ENCODE results near the gene CHID1. TPM values are rescaled to one million over a fixed set of nuclear protein-coding genes. Genes with fewer than 3 reads are reported as not detected.
A peak's percentile ranks its signal among the peaks of the same experiment; 100 is the strongest.

The CHID1 gene
- total and polyA plus RNA-seq, 9 of the 15 experiments (the other 6 are each of a cell fraction or from before 2014, with no cell fraction given): 15.1 to 108 (median 39.8) TPM

DNA sequence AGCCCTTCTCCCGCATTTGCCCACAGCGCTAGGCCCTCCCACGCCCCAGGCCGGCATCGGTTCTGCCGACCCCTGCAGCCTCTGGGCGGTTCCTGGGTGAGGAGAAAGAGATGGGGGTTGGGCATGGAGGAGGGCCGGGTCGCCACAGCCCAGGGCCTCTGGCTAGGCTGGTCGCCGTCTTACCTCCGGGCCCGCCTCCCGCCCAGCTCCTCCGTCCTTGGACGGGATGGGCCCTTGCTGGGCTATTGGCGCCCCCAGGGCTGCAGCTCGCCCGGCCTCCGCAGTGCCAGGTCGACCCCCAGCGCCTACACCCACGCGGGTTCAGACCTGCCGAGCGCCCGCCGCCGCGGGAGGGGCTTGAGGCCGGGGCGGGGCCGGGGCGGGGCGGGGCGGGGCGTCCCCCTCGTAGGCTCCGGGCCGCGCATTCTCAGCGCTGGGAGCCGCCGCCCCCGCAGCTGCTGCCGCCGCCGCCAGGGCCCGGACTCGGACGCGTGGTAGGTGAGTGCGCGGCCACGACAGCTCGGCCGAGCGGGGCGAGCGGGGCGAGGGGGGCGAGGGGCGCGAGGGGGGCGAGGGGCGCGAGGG is 78.0 kb downstream of the CHID1 start, which contains the start of gene CD151 (continued):
- TF ChIP-seq ZNF232 (CRISPR knock-in tag; IDR thresholded peaks at IDR 0.05) (no peak), EZH2 (IDR thresholded peaks at IDR 0.05; ENCODE audit: borderline replicate concordance, low read depth, low read length) (no peak), SP1 (CRISPR knock-in tag; IDR thresholded peaks at IDR 0.05) (peak; percentile 50; the same call in 1 of the 2 replicates), RBM15 (IDR thresholded peaks at IDR 0.05; ENCODE audit: insufficient read depth, low read length) (no peak), ZNF133 (CRISPR knock-in tag; IDR thresholded peaks at IDR 0.05) (no peak), ZNF77 (CRISPR knock-in tag; IDR thresholded peaks at IDR 0.05) (no peak), NCOA1 (IDR thresholded peaks at IDR 0.05; ENCODE audit: low read depth) (no peak), ZNF274 (IDR thresholded peaks at IDR 0.05; ENCODE audit: borderline replicate concordance, low read depth, low read length) (no peak), MYC (IDR thresholded peaks at IDR 0.05; ENCODE audit: low read depth, low read length) (0 out of 2 replicates have a peak, but pooled peaks have one; percentile 31), MYC (CRISPR knock-in tag; IDR thresholded peaks at IDR 0.05; ENCODE audit: borderline replicate concordance, low read depth) (no peak), HOXB6 (CRISPR knock-in tag; IDR thresholded peaks at IDR 0.05; ENCODE audit: borderline replicate concordance) (no peak), POLR2G (IDR thresholded peaks at IDR 0.05; ENCODE audit: low read depth, low read length) (peak; percentile 10), STAT5B (CRISPR knock-in tag; IDR thresholded peaks at IDR 0.05) (no peak), TFAM (CRISPR knock-in tag; conservative IDR thresholded peaks at IDR 0.05) (no peak)
- TF ChIP-seq, protein P1, sequence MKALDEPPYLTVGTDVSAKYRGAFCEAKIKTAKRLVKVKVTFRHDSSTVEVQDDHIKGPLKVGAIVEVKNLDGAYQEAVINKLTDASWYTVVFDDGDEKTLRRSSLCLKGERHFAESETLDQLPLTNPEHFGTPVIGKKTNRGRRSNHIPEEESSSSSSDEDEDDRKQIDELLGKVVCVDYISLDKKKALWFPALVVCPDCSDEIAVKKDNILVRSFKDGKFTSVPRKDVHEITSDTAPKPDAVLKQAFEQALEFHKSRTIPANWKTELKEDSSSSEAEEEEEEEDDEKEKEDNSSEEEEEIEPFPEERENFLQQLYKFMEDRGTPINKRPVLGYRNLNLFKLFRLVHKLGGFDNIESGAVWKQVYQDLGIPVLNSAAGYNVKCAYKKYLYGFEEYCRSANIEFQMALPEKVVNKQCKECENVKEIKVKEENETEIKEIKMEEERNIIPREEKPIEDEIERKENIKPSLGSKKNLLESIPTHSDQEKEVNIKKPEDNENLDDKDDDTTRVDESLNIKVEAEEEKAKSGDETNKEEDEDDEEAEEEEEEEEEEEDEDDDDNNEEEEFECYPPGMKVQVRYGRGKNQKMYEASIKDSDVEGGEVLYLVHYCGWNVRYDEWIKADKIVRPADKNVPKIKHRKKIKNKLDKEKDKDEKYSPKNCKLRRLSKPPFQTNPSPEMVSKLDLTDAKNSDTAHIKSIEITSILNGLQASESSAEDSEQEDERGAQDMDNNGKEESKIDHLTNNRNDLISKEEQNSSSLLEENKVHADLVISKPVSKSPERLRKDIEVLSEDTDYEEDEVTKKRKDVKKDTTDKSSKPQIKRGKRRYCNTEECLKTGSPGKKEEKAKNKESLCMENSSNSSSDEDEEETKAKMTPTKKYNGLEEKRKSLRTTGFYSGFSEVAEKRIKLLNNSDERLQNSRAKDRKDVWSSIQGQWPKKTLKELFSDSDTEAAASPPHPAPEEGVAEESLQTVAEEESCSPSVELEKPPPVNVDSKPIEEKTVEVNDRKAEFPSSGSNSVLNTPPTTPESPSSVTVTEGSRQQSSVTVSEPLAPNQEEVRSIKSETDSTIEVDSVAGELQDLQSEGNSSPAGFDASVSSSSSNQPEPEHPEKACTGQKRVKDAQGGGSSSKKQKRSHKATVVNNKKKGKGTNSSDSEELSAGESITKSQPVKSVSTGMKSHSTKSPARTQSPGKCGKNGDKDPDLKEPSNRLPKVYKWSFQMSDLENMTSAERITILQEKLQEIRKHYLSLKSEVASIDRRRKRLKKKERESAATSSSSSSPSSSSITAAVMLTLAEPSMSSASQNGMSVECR (CRISPR knock-in tag; IDR thresholded peaks at IDR 0.05): peak; percentile 25; the same call in 1 of the 2 replicates
- TF ChIP-seq, protein P2, sequence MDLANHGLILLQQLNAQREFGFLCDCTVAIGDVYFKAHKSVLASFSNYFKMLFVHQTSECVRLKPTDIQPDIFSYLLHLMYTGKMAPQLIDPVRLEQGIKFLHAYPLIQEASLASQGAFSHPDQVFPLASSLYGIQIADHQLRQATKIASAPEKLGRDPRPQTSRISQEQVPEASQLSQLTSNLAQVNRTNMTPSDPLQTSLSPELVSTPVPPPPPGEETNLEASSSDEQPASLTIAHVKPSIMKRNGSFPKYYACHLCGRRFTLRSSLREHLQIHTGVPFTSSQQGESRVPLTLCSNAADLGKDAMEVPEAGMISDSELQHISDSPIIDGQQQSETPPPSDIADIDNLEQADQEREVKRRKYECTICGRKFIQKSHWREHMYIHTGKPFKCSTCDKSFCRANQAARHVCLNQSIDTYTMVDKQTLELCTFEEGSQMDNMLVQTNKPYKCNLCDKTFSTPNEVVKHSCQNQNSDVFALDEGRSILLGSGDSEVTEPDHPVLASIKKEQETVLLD (IDR thresholded peaks at IDR 0.05): 0 out of 2 replicates have a peak, but pooled peaks have one; percentile 29
- TF ChIP-seq, protein P3, sequence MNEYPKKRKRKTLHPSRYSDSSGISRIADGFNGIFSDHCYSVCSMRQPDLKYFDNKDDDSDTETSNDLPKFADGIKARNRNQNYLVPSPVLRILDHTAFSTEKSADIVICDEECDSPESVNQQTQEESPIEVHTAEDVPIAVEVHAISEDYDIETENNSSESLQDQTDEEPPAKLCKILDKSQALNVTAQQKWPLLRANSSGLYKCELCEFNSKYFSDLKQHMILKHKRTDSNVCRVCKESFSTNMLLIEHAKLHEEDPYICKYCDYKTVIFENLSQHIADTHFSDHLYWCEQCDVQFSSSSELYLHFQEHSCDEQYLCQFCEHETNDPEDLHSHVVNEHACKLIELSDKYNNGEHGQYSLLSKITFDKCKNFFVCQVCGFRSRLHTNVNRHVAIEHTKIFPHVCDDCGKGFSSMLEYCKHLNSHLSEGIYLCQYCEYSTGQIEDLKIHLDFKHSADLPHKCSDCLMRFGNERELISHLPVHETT (CRISPR knock-in tag; conservative IDR thresholded peaks at IDR 0.05 in 1 of 2, IDR thresholded peaks at IDR 0.05 in 1 of 2): peak in 1 of 2 experiments; percentile 36; a peak in 1 of 4 replicates
- TF ChIP-seq, protein P4, sequence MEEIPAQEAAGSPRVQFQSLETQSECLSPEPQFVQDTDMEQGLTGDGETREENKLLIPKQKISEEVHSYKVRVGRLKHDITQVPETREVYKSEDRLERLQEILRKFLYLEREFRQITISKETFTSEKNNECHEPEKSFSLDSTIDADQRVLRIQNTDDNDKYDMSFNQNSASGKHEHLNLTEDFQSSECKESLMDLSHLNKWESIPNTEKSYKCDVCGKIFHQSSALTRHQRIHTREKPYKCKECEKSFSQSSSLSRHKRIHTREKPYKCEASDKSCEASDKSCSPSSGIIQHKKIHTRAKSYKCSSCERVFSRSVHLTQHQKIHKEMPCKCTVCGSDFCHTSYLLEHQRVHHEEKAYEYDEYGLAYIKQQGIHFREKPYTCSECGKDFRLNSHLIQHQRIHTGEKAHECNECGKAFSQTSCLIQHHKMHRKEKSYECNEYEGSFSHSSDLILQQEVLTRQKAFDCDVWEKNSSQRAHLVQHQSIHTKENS (CRISPR knock-in tag; IDR thresholded peaks at IDR 0.05): no peak
